Upper lobe of right lung (tissue), 1 donor: Measurements from ENCODE around the gene CAPRIN2. TPM values are rescaled to one million over a fixed set of nuclear protein-coding genes. Genes with fewer than 3 reads are reported as not detected.

Experiments
- ATAC-seq: fragments of 200-7000 bp; cut with Tn5 transposase; one replicate; pipeline ENCODE4 v1.9.1; 2020; ENCODE audit warnings: mild to moderate bottlenecking, moderate library complexity
- DNase-seq: peaks from one replicate; pipeline ENCODE4 v3.0.0-alpha.2; 2020
- H3K27ac ChIP-seq: fragments of 200-600 bp; one replicate; pipeline ENCODE4 v1.8.0; 2022
- H3K27me3 ChIP-seq: fragments of 200-600 bp; one replicate; pipeline ENCODE4 v1.8.0; 2022; ENCODE audit warnings: mild to moderate bottlenecking
- H3K36me3 ChIP-seq: fragments of 200-600 bp; one replicate; pipeline ENCODE4 v1.8.0; 2022
- H3K4me1 ChIP-seq: fragments of 200-600 bp; one replicate; pipeline ENCODE4 v1.8.0; 2022
- H3K4me3 ChIP-seq: fragments of 200-600 bp; one replicate; pipeline ENCODE4 v1.8.0; 2022; ENCODE audit warnings: mild to moderate bottlenecking
- H3K9me3 ChIP-seq: fragments of 200-600 bp; one replicate; pipeline ENCODE4 v1.8.0; 2022
- intact Hi-C: fragments of 100-400 bp; cut with DNase I; formaldehyde crosslinking; loops from one replicate; pipeline ENCODE4 v1.11.0; 2022
- total RNA-seq: library from RNA; stranded (reverse); fragmentation: NEBNext Ultra II Directional; extraction: Animal tissue kit (Norgen Biotek cat#: 25700); gene quantifications from one replicate; pipeline ENCODE4 v1.2.1, GENCODE V29; 2021
- TF ChIP-seq, protein P1 (sequence below): fragments of 200-600 bp; IDR thresholded peaks from one replicate; pipeline ENCODE4 v1.8.0; 2022; ENCODE audit warnings: antibody characterized with exemption
- donor health status: DM: no; HTN: yes; CAD: no; lungs with severe emphysema.

CAPRIN2 gene
- total RNA-seq, 1 donor from 2014 or later = 17.2 TPM

DNA sequence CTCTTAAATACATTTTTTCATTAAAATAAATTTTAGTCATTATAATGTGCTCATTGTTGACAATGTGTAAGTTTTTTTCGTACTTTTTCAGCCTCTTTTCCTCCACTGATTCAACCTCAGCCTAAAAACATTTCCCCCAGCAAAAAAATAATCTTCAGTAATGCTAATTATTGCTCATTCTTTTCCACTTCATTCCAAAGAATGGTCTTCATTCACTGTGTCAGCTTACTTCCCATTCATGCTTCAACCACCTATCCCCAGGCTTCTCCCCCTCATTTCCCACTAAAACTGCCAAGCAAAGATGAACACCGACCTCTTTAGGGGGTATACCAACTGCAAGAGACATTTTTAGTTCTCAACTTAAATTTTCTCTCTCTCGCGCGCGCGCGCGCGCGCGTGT lies 56.4 kb downstream of the CAPRIN2 start:
- no peak for DNase-seq
- Histone ChIP-seq H3K27ac (no peak overlapping the region), H3K9me3 (no peaks in the 10 kb centered on the region), H3K27me3 (no peaks in the 10 kb centered on the region), H3K4me3 (no peak overlapping the region), H3K36me3 (no peaks in the 10 kb centered on the region), H3K4me1 (peaks cover 16% of the 10 kb centered on the region)
- ATAC-seq = no peak
- intact Hi-C loops = no loop called here
- TF ChIP-seq, protein P1, sequence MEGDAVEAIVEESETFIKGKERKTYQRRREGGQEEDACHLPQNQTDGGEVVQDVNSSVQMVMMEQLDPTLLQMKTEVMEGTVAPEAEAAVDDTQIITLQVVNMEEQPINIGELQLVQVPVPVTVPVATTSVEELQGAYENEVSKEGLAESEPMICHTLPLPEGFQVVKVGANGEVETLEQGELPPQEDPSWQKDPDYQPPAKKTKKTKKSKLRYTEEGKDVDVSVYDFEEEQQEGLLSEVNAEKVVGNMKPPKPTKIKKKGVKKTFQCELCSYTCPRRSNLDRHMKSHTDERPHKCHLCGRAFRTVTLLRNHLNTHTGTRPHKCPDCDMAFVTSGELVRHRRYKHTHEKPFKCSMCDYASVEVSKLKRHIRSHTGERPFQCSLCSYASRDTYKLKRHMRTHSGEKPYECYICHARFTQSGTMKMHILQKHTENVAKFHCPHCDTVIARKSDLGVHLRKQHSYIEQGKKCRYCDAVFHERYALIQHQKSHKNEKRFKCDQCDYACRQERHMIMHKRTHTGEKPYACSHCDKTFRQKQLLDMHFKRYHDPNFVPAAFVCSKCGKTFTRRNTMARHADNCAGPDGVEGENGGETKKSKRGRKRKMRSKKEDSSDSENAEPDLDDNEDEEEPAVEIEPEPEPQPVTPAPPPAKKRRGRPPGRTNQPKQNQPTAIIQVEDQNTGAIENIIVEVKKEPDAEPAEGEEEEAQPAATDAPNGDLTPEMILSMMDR = no peak

DNA sequence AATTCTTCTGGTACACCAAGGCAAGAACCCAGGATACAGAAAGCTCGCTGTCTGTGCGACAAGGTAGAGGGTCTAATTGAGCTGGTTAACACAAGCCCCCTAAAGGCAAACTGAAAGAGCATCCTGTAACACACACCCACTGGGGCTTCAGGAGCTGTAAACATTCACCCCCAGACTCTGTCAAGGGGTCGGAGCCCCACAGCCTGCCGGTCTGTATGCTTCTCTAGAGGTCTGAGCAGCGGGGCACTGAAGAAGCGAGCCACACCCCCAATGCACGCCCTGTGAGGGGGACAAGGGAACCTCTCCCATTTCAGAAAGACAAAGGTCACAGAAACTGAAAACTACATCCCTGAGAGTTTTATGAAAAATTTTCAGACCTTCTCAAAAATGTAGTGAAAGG lies 57.8 kb downstream of the CAPRIN2 start:
- DNase-seq (no peak), ATAC-seq (no peak)
- no peaks in the 10 kb centered on the region for H3K36me3 ChIP-seq
- TF ChIP-seq, protein P1 = no peak
- H3K4me3 ChIP-seq = no peak overlapping the region
- H3K27me3 ChIP-seq = no peaks in the 10 kb centered on the region
- no peak overlapping the region for H3K27ac ChIP-seq
- H3K9me3 ChIP-seq = no peaks in the 10 kb centered on the region
- H3K4me1 ChIP-seq = peaks cover 23% of the 10 kb centered on the region
- intact Hi-C loops = no loop called here

DNA sequence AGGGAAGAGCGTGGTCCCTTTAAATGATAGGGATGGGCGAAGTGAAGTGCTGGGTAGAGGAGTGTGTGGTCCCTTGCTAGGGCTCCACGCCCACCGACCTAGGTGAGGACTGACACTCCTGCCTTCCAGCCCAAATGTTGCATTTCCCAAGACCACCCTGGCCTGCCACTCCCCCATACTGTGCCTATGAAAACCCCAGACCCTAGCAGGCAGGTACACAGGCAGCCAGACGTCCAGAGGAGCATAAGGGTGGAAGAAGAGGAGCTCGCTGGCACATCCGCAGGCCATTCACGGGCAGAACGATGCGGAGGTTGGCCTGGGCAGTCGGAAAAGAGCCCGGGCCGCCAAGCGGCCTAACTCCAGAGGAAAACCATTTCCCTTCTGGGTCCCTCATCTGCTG lies 58.3 kb downstream of the CAPRIN2 start:
- ATAC-seq (no peak), DNase-seq (no peak)
- intact Hi-C loops = no loop called here
- TF ChIP-seq, protein P1 = no peak
- Histone ChIP-seq H3K27ac (peak overlapping the region; percentile 83), H3K9me3 (no peaks in the 10 kb centered on the region), H3K36me3 (no peaks in the 10 kb centered on the region), H3K4me1 (peaks cover 23% of the 10 kb centered on the region), H3K4me3 (peak overlapping the region; percentile 86), H3K27me3 (no peaks in the 10 kb centered on the region)

DNA sequence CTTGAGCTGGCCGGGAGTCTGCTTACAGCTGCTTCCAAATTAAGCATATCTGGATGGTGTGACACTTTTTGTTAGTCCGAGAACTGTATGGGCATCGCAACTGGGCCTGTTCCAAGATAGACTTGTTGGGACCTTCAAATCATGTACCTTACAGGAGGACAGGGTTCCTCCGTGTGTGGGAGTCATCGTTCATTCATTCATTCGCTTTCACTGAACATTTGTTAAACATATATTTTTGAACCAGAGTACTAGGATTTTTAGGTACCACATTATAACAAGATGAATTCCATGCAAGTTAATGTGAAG lies 58.7 kb downstream of the CAPRIN2 start:
- H3K36me3 ChIP-seq = no peaks in the 10 kb centered on the region
- TF ChIP-seq, protein P1 = no peak
- DNase-seq = no peak
- peak overlapping the region; percentile 86 for H3K4me3 ChIP-seq
- peak overlapping the region; percentile 83 for H3K27ac ChIP-seq
- H3K9me3 ChIP-seq = no peaks in the 10 kb centered on the region
- H3K27me3 ChIP-seq = no peaks in the 10 kb centered on the region
- peaks cover 23% of the 10 kb centered on the region for H3K4me1 ChIP-seq
- no peak for ATAC-seq
- intact Hi-C loops = no loop called here

DNA sequence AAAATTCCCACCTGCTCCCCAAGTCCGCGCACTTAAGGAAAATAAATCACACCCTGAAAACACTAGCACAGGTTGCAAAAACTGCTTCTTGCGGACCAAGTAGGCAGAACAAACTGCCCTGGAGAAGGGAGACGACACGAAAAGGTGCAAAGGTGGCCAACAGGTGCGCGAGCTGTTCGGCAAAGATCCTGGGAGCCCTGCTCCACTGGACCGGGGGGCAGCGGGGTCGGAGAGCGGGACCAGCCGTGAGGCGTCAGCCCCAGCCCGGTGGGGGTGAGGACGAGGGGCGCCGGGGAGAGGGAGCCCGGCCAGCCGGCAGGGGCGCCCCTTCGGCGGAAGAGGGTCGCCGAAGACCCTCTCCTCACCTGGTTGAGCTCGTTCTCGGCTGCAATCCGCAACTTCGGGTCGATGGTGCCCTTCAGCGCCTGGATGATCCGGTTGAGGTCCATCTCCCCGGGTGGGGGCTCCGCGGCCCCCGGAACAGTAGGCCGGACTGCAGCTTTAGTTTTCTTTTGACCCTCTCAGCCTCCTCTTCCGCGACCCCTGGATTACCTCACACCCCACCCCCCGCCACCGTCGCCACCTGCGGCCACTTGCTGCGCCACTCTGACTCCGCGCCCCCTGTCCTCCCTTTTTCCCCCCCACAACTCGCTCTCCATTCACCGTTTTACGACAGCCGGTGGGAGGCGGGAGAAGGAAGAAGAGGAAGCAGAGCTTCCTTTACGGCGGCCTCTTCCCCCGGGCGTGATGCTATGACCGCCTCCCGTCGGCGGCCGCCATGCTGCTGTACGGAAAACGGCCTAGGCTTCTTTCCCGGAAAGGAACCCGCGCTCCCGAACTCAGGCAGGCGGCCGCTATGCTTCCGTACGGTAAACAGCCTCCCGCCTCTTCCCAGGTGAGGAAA lies 59.3 kb downstream of the CAPRIN2 start, which contains the start of gene IPO8:
TSS of gene IPO8 (minus strand) at position 671 of the 904 bp plus-strand sequence. CDS start at position 449, 222 bp downstream.
- H3K4me1 ChIP-seq = peaks cover 23% of the 10 kb centered on the region
- H3K9me3 ChIP-seq = no peaks in the 10 kb centered on the region
- no peaks in the 10 kb centered on the region for H3K27me3 ChIP-seq
- H3K27ac ChIP-seq = peak within 1 kb of the TSS; percentile 83
- no peaks in the 10 kb centered on the region for H3K36me3 ChIP-seq
- H3K4me3 ChIP-seq = peak within 1 kb of the TSS; percentile 86
- peak; percentile 99 for ATAC-seq
- peak; percentile 96 for DNase-seq
- TF ChIP-seq, protein P1 = peak; percentile 33
- intact Hi-C loops = no loop called here
